Neural progenitor cell (in vitro differentiated cells): ENCODE measurements around the gene FAU. TPM values are rescaled to one million over a fixed set of nuclear protein-coding genes. Genes with fewer than 3 reads are reported as not detected.
A peak's percentile ranks its signal among the peaks of the same experiment; 100 is the strongest.

Experiments used
- DNase-seq: peaks from one replicate; pipeline ENCODE4 v3.0.0-alpha.2; 2016; ENCODE audit warnings: low spot score
- H2AFZ ChIP-seq: fragments of 200-600 bp; sonication (generic); replicated peaks from 2 replicates; pipeline ENCODE4 v1.6.1; 2016; ENCODE audit warnings: antibody characterized with exemption
- H3F3A ChIP-seq: fragments of 200-600 bp; sonication (generic); 2 replicates; pipeline ENCODE4 v1.6.1; 2016; ENCODE audit warnings: antibody characterized with exemption, low read depth
- H3K27ac ChIP-seq: fragments of 200-600 bp; sonication (generic); 2 replicates; pipeline ENCODE4 v1.5.1; 2016; ENCODE audit warnings: mild to moderate bottlenecking
- H3K27me3 ChIP-seq: fragments of 200-600 bp; sonication (generic); 2 replicates; pipeline ENCODE4 v1.6.1; 2016; ENCODE audit warnings: mild to moderate bottlenecking, moderate library complexity
- H3K36me3 ChIP-seq: fragments of 200-600 bp; sonication (generic); 2 replicates; pipeline ENCODE4 v1.5.1; 2016
- H3K4me1 ChIP-seq: fragments of 200-600 bp; sonication (generic); 2 replicates; pipeline ENCODE4 v1.6.1; 2016; ENCODE audit warnings: mixed run types
- H3K4me2 ChIP-seq: fragments of 200-600 bp; sonication (generic); 2 replicates; pipeline ENCODE4 v1.6.1; 2016
- H3K4me3 ChIP-seq: fragments of 200-600 bp; sonication (generic); 2 replicates; pipeline ENCODE4 v1.5.1; 2016
- H3K79me2 ChIP-seq: fragments of 200-600 bp; sonication (generic); 2 replicates; pipeline ENCODE4 v1.6.1; 2016; ENCODE audit warnings: low read depth
- H3K9ac ChIP-seq: fragments of 200-600 bp; sonication (generic); 2 replicates; pipeline ENCODE4 v1.6.1; 2016
- H3K9me3 ChIP-seq: fragments of 200-600 bp; sonication (generic); 2 replicates; pipeline ENCODE4 v1.5.1; 2016; ENCODE audit warnings: low read depth
- H4K20me1 ChIP-seq: fragments of 200-600 bp; sonication (generic); 2 replicates; pipeline ENCODE4 v1.6.1; 2016; ENCODE audit warnings: low read depth
- H3K27ac Mint-ChIP-seq: 3 replicates; pipeline ENCODE4 v1.8.0; 2021; ENCODE audit warnings: mixed read lengths
- H3K27me3 Mint-ChIP-seq: 2 replicates; pipeline ENCODE4 v1.8.0; 2022; ENCODE audit warnings: low read depth, mild to moderate bottlenecking, inconsistent platforms, moderate library complexity, mixed read lengths; ENCODE audit not compliant: insufficient read depth
- H3K36me3 Mint-ChIP-seq: 3 replicates; pipeline ENCODE4 v1.8.0; 2021; ENCODE audit warnings: mixed read lengths
- H3K4me1 Mint-ChIP-seq: 3 replicates; pipeline ENCODE4 v1.8.0; 2021; ENCODE audit warnings: mixed read lengths
- H3K4me3 Mint-ChIP-seq: 3 replicates; pipeline ENCODE4 v1.8.0; 2021; ENCODE audit warnings: mild to moderate bottlenecking, moderate library complexity, mixed read lengths
- H3K9me3 Mint-ChIP-seq: 3 replicates; pipeline ENCODE4 v1.8.0; 2020; ENCODE audit warnings: mixed read lengths
- EZH2 ChIP-seq: fragments of 200-600 bp; sonication (generic); IDR thresholded peaks from 2 replicates; pipeline ENCODE4 v1.6.1; 2017; ENCODE audit warnings: antibody characterized with exemption, mild to moderate bottlenecking, moderate library complexity
- EZH2phosphoT487 ChIP-seq: fragments of 200-600 bp; sonication (generic); IDR thresholded peaks from 2 replicates; pipeline ENCODE4 v1.6.1; 2017; ENCODE audit warnings: antibody characterized with exemption
- total RNA-seq: library from RNA; depleted of rRNA; stranded (reverse); fragments of >200 nt; gene quantifications from 2 replicates; pipeline ENCODE4 v1.2.3, GENCODE V29; 2015; ENCODE audit warnings: low replicate concordance
- TF ChIP-seq, protein P1 (sequence below): fragments of 200-600 bp; sonication (generic); IDR thresholded peaks from 2 replicates; pipeline ENCODE4 v1.5.1; 2017; ENCODE audit warnings: antibody characterized with exemption, mild to moderate bottlenecking

Gene FAU
- total RNA-seq, 1 donor from 2014 or later: 288 TPM

- Histone ChIP-seq H3K4me3 (peak within 1 kb of the TSS; percentile 74), H3K36me3 (peaks cover 4% of the 10 kb centered on the region), H3K79me2 (peaks cover 47% of the 10 kb centered on the region), H3K27me3 (no peaks in the 10 kb centered on the region), H3K9ac (peak within 1 kb of the TSS; percentile 66), H3F3A (peaks cover 65% of the 10 kb centered on the region), H3K4me1 (peaks cover 11% of the 10 kb centered on the region), H2AFZ (no peak within 1 kb of the TSS), H3K27ac (no peak within 1 kb of the TSS), H3K9me3 (no peaks in the 10 kb centered on the region), H3K4me2 (peak within 1 kb of the TSS; percentile 77), H4K20me1 (peaks cover 24% of the 10 kb centered on the region)
- Mint-ChIP-seq H3K27ac (peak within 1 kb of the TSS; percentile 84), H3K36me3 (peaks cover 14% of the 10 kb centered on the region), H3K9me3 (no peaks in the 10 kb centered on the region), H3K4me3 (peak within 1 kb of the TSS; percentile 88), H3K27me3 (peaks cover 7% of the 10 kb centered on the region), H3K4me1 (peaks cover 30% of the 10 kb centered on the region)
- DNase-seq: peak; percentile 100
- TF ChIP-seq EZH2 (no peak), EZH2phosphoT487 (no peak)
- TF ChIP-seq, protein P1, sequence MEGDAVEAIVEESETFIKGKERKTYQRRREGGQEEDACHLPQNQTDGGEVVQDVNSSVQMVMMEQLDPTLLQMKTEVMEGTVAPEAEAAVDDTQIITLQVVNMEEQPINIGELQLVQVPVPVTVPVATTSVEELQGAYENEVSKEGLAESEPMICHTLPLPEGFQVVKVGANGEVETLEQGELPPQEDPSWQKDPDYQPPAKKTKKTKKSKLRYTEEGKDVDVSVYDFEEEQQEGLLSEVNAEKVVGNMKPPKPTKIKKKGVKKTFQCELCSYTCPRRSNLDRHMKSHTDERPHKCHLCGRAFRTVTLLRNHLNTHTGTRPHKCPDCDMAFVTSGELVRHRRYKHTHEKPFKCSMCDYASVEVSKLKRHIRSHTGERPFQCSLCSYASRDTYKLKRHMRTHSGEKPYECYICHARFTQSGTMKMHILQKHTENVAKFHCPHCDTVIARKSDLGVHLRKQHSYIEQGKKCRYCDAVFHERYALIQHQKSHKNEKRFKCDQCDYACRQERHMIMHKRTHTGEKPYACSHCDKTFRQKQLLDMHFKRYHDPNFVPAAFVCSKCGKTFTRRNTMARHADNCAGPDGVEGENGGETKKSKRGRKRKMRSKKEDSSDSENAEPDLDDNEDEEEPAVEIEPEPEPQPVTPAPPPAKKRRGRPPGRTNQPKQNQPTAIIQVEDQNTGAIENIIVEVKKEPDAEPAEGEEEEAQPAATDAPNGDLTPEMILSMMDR: peak; percentile 90
These were observed 4.5 kb downstream of the FAU start, which contains the start of gene ZNHIT2 for GRCh38 chr11:65117206-65118096. Gene ZNHIT2 (minus strand): TSS chr11:65117701. CDS start chr11:65117653, 48 bp downstream.

- Histone ChIP-seq H3K9ac (peak overlapping the region; percentile 66), H3K27ac (no peak overlapping the region), H3K4me1 (peaks cover 11% of the 10 kb centered on the region), H3K36me3 (peaks cover 4% of the 10 kb centered on the region), H3F3A (peaks cover 66% of the 10 kb centered on the region), H2AFZ (no peak overlapping the region), H4K20me1 (peaks cover 23% of the 10 kb centered on the region), H3K27me3 (no peaks in the 10 kb centered on the region), H3K79me2 (peaks cover 48% of the 10 kb centered on the region), H3K9me3 (no peaks in the 10 kb centered on the region), H3K4me2 (peak overlapping the region; percentile 77), H3K4me3 (peak overlapping the region; percentile 74)
- peaks cover 7% of the 10 kb centered on the region for H3K27me3 Mint-ChIP-seq
- peak; percentile 52 for DNase-seq
- TF ChIP-seq, protein P1: no peak
- TF ChIP-seq EZH2phosphoT487: no peak
- TF ChIP-seq EZH2: no peak
- H3K4me1 Mint-ChIP-seq: peaks cover 26% of the 10 kb centered on the region
- peaks cover 14% of the 10 kb centered on the region for H3K36me3 Mint-ChIP-seq
- no peak overlapping the region for H3K27ac Mint-ChIP-seq
- H3K9me3 Mint-ChIP-seq: no peaks in the 10 kb centered on the region
- peak overlapping the region; percentile 88 for H3K4me3 Mint-ChIP-seq
These were observed 5.3 kb downstream of the FAU start for GRCh38 chr11:65116370-65117205.

DNA sequence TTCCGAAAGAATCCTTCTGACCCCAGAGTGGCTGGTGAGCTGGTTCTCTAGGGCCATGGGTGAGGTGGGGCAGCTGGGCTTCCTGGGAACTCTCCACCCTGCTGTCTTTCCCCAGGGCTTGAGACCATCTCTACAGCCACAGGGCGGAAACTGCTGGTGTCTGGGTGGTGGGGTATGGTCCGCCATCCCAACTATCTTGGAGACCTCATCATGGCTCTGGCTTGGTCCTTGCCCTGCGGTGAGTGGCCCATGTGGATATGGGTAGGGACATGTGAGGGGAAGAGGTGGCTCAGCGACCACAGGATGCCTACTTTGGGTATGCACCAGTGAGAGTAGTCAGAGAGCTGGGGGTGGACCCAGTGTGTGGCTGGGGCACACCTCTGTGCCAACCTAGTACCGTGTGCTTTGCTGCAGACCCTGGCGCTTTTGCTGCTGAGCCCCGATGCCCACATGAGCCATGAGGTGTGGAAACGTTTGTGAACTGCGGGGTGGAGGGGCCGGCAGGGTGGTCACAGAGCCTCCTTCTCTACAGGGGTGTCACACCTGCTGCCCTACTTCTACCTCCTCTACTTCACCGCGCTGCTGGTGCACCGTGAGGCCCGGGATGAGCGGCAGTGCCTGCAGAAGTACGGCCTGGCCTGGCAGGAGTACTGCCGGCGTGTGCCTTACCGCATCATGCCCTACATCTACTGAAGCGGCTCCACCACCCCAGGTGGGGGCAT lies 6.4 kb downstream of the FAU start:
- Mint-ChIP-seq H3K4me3 (peak overlapping the region; percentile 88), H3K27ac (no peak overlapping the region), H3K4me1 (peaks cover 29% of the 10 kb centered on the region), H3K9me3 (no peaks in the 10 kb centered on the region), H3K36me3 (peaks cover 11% of the 10 kb centered on the region), H3K27me3 (peaks cover 8% of the 10 kb centered on the region)
- Histone ChIP-seq H3K4me1 (peaks cover 9% of the 10 kb centered on the region), H3K79me2 (peaks cover 37% of the 10 kb centered on the region), H3K27ac (no peak overlapping the region), H3K36me3 (peaks cover 3% of the 10 kb centered on the region), H3K9me3 (no peaks in the 10 kb centered on the region), H3K4me2 (no peak overlapping the region), H4K20me1 (peaks cover 26% of the 10 kb centered on the region), H3F3A (peaks cover 67% of the 10 kb centered on the region), H3K9ac (no peak overlapping the region), H2AFZ (no peak overlapping the region), H3K4me3 (no peak overlapping the region), H3K27me3 (no peaks in the 10 kb centered on the region)
- TF ChIP-seq, protein P1: no peak
- TF ChIP-seq EZH2phosphoT487 (no peak), EZH2 (no peak)
- no peak for DNase-seq
